Choroid plexus epithelial cell (primary cell): ENCODE data around the gene ADAT1.

Experiments
- DNase-seq: peaks from one replicate; pipeline ENCODE4 v3.0.0-alpha.2; 2010; ENCODE audit warnings: low read depth
- H3K4me3 ChIP-seq: 2 replicates; pipeline ENCODE4 v1.5.1; 2011; ENCODE audit warnings: low read depth, mild to moderate bottlenecking, control low read depth, low read length, moderate library complexity
- CTCF ChIP-seq: conservative IDR thresholded peaks from 2 replicates; pipeline ENCODE4 v1.5.1; 2011; ENCODE audit warnings: low read depth, mild to moderate bottlenecking, control low read depth, inconsistent platforms, low read length, moderate library complexity

The ADAT1 gene, protein sequence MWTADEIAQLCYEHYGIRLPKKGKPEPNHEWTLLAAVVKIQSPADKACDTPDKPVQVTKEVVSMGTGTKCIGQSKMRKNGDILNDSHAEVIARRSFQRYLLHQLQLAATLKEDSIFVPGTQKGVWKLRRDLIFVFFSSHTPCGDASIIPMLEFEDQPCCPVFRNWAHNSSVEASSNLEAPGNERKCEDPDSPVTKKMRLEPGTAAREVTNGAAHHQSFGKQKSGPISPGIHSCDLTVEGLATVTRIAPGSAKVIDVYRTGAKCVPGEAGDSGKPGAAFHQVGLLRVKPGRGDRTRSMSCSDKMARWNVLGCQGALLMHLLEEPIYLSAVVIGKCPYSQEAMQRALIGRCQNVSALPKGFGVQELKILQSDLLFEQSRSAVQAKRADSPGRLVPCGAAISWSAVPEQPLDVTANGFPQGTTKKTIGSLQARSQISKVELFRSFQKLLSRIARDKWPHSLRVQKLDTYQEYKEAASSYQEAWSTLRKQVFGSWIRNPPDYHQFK

DNA sequence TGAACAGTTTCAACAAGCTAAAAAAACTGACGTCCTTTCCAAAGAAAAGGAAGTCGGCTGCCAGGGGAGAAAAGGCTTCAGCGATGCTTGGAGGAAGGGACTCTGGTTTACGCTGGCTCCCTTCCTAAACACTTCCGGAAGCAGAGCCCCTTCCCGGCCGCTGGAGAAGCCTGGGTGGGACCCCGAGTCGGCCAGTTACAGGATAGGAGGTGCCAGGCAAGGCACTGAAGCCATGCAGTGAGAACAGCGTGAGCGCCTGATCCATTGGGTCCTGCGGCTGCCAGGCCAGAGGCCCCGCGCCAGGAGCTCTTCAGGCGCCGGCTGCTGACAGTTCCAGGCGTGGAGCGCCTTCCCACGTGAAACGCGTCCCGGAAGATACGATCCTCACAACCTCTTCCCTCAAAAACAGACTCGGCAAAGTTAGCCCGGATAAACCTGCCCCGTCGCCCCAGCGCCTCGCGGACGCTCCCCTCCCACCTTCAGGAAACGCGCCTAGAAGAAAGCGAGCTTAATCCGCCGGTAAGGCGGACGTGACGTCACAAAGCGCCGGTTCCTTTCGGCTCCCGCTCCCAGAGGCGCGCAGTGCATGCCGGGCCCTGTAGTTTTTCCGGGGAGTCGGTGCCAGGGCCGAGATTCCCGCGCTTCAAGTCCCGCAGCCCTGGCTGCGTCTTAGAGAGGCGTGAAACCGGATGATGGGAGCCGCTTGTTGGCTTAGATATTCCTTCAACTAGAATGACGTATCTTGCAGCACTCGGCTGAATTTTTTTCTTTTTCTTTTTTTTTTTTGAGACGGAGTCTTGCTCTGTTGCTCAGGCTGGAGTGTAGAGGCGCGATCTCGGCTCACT, at the start of gene ADAT1:
TSS of gene ADAT1 (minus strand) at position 521 of the 845 bp plus-strand sequence. CDS start 2,482 bp downstream, outside the sequence.
- no peak for TF ChIP-seq CTCF
- peak within 1 kb of the TSS; percentile 82 for H3K4me3 ChIP-seq
- DNase-seq: peak; percentile 99

- DNase-seq: no peak
- no peak overlapping the region for H3K4me3 ChIP-seq
- TF ChIP-seq CTCF: no peak
These were observed 44.4 kb upstream of the ADAT1 start for GRCh38 chr16:75667503-75667902.

GRCh38 chr16:75660726-75661302, 37.7 kb upstream of the ADAT1 start:
- no peak overlapping the region for H3K4me3 ChIP-seq
- no peak for TF ChIP-seq CTCF
- no peak for DNase-seq

- no peak for TF ChIP-seq CTCF
- no peak for DNase-seq
- H3K4me3 ChIP-seq: no peak overlapping the region
These were observed 37.2 kb upstream of the ADAT1 start for GRCh38 chr16:75660321-75660720.

DNA sequence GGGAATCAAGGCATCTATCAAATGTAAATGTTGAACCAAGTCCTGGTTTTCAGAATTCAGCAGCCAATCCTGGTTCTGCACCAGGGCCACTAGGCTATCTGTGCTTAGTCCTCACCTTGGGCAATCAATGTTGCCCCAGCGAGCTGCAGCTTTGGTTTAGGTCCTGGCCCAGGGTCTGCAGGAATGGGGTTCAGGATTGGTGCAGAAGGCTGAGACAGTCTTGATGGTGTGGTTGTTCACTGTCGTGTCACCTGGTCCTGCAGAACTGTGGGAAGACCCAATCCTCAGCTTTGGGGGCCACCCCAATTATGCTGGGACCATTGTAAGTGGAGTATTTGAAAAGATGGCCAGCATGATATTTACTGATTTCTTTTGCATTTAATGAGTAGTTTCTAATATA, 35.1 kb upstream of the ADAT1 start:
- H3K4me3 ChIP-seq: no peak overlapping the region
- no peak for DNase-seq
- no peak for TF ChIP-seq CTCF

DNA sequence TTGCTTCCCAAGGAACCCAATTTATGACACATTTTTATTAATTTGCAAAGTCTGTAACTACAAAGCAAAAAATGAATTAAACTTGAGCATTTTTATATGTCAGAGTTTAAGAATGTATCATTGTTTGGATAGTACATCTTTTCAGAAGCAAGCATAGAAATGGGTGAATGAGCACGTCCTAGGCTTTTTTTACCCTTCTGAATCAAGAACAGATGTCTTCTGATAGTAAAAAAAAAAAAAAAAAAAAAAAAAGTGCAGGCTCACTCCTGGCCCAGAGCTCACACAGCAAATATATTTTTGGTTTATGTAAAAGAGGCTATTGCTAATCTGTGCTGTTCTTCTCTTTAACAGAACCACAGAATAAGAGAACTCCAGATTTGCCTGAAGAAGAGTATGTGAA, 30.8 kb upstream of the ADAT1 start:
- no peak overlapping the region for H3K4me3 ChIP-seq
- no peak for TF ChIP-seq CTCF
- peak; percentile 26 for DNase-seq
